NCI-H1694 (cell line): Measurements from ENCODE around the gene MYOM3.
"Not testable (repeated sequence)": the region's sequence is repeated elsewhere in the genome, so short reads cannot be mapped to it uniquely, and the experiment has no call there.

ENCODE experiments used
- DNase-seq: peaks from one replicate; lab custom pipeline; 2025; lab: John Stamatoyannopoulos, UW

The MYOM3 gene

GRCh38 chr1:24071941-24072340 is 40.0 kb downstream of the MYOM3 start:
- no peak for DNase-seq

- peak; percentile 53 for DNase-seq
Observed at GRCh38 chr1:24070821-24071393, 41.0 kb downstream of the MYOM3 start.

- no peak for DNase-seq
Observed at GRCh38 chr1:24069817-24070216, 42.1 kb downstream of the MYOM3 start.

GRCh38 chr1:24067978-24068377 is 44.0 kb downstream of the MYOM3 start:
- DNase-seq: no peak

GRCh38 chr1:24065304-24065703 is 46.6 kb downstream of the MYOM3 start:
- no peak for DNase-seq

- no peak for DNase-seq
Observed at GRCh38 chr1:24062221-24062620, 49.7 kb downstream of the MYOM3 start.

- no peak for DNase-seq
Observed at GRCh38 chr1:24060482-24060881, 51.5 kb downstream of the MYOM3 start.

GRCh38 chr1:24058671-24059455 is 53.1 kb downstream of the MYOM3 start:
- DNase-seq: no peak

- no peak for DNase-seq
Observed at GRCh38 chr1:24057171-24057570, 54.8 kb downstream of the MYOM3 start.

- no peak for DNase-seq
Observed at GRCh38 chr1:24055681-24056080, 56.3 kb downstream of the MYOM3 start.

GRCh38 chr1:24052220-24052619 is 59.7 kb downstream of the MYOM3 start:
- no peak for DNase-seq

- DNase-seq: no peak
Observed at GRCh38 chr1:24051206-24051945, 60.6 kb downstream of the MYOM3 start.

- no peak for DNase-seq
Observed at GRCh38 chr1:24049733-24050132, 62.2 kb downstream of the MYOM3 start.

GRCh38 chr1:24048894-24049293 is 63.0 kb downstream of the MYOM3 start:
- not testable (repeated sequence) for DNase-seq

- no peak for DNase-seq
Observed at GRCh38 chr1:24048205-24048869, 63.6 kb downstream of the MYOM3 start.

GRCh38 chr1:24047110-24047477 is 64.8 kb downstream of the MYOM3 start:
- DNase-seq: no peak

GRCh38 chr1:24045771-24046170 is 66.2 kb downstream of the MYOM3 start:
- no peak for DNase-seq

- DNase-seq: not testable (repeated sequence)
Observed at GRCh38 chr1:24044672-24045071, 67.3 kb downstream of the MYOM3 start.

- DNase-seq: no peak
Observed at GRCh38 chr1:24043345-24044032, 68.4 kb downstream of the MYOM3 start.

GRCh38 chr1:24042315-24042714 is 69.6 kb downstream of the MYOM3 start:
- DNase-seq: no peak

- no peak for DNase-seq
Observed at GRCh38 chr1:24036088-24036487, 75.8 kb downstream of the MYOM3 start.

GRCh38 chr1:24032981-24033380 is 79.0 kb downstream of the MYOM3 start:
- no peak for DNase-seq
